HuH-7 (cell line): ENCODE results near the gene GHSR.

Experiments
- DNase-seq: peaks from one replicate; pipeline ENCODE4 v3.0.0; 2011; ENCODE audit warnings: low spot score

GHSR gene

DNA sequence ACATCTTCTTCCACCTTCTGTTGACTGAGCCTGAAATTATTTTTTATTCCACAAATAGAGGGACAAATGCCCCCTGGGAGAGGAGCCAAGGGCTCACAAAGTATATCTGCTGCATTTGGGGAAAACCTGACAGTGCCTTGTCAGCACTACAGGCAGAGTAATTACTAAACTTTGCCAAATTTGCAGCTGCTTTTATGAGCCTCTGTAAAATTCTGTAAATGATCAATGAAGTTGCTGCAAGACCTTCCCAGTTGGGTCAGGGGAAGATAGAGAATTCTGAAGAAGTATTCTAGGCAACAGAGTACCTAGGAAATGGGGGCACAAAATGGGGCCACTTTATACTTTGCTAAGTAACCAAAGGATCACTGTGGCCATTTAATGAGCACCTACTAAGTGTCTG, 10.5 kb downstream of the GHSR start:
- peak; percentile 45 for DNase-seq

DNA sequence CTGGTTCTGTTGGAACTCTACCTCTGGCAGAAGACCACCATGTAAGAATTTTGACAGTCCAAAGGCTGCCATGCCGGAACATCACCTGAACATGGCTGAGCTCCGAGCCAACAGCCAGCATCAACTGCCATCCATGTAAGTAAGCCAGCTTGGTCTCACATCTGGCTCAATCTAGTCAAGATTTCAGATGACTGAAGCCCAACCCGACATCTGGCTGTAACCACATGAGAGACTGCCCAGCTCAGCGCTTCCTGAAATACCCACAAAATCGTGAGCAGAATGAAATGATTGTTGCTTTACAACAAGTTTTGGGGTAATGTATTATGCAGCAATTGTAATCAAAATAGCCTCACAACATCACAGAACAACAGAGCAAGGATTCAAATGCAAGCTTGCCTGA, 32.9 kb downstream of the GHSR start:
- DNase-seq = no peak

DNA sequence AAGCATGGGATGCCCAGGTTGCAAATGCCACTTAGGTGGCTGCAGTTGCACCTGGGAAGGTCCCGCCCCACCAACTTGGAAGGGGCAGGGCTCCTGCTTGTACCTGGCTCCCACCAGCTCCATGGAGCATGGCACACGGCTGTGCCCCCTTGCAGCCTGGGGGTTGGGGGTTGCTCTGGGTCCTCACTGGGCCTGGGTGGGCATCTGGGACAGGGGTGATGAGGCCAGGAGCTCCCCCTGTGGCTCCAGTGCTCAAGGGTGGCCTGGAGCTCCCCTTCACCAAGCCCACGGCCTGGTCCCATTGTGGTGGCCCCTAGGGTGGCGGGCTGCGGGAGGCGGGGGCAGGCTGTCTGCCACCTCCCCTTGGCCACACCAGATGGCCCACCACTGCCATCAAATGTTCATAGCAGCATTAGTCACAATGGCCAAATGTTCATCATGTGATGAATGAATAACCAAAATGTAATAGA, 36.7 kb downstream of the GHSR start:
- no peak for DNase-seq

DNA sequence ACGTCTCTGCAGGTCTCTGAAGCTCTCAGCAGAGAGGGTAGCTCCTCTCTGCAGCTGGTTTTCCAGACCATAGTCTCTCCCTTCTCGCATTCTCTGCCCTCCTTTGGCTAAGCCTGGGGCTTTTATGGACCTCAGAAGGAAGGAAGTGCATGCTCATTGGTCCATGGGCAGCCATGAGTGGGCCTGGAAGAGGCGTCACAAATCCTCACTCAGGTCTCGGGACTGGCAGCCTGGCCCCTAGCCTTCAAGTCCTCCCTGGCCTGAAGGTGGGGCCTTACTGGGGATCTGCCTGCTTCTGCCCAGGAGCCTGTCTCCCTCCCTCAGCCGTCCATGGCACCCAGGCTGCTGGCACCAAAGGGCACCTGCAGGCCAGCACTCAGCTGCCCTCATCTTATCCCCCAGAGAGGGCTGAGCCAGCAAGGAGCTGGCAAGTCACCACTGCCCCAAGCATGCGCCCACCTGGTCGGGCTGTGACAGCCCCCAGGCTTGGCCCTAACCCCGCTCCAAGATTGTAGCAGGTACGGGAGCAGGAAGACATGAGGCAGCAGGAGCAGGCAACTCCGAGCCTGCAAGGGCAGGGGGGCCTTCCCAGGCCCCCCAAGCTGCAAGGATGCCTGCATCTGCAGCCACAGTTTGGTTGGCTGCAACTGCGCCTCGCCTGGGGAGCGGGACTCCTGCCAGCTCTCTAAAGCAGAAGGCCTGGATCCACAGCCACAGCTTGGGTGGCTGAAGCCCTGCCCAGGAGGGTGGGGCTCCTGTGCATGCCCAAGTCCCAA, 37.4 kb downstream of the GHSR start:
- DNase-seq = no peak

DNA sequence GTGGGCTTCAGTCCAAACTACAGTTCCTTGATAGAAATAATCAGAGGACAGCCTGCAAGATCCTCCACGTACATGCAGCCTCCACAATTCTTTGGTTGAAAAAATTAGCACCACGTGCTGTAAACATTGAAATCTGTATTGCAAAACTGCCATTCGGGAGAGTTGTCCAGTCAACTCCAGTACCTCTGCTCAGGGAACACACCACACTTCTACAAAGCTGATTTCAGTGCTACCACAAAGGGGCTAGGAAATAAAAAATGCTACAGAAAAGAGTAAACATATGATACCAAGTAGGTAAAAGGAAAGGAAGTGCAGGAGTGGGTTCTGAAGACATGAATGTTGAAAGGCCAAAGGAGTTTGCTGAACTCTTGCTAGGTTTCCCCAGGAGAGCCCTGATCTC, 40.4 kb downstream of the GHSR start:
- no peak for DNase-seq

DNA sequence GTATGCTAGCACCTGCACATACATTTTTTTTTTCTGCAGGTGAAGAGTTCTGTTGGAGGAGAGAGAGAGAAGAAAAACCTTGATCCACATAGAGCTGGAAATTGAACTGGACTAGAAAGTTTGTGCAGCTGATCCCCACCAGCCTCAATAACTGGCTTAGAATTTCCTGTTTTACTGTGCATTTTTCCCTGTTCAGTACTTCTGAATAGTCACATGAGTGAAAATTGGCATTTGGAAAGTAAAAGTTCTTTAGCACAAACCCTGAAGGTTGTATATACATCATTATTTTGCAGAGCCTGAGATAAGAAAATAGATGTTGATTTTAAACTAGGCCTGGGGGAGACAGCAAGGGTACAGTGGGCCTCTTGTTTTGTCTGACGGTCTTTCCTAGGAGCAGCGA, 42.3 kb downstream of the GHSR start:
- no peak for DNase-seq

DNA sequence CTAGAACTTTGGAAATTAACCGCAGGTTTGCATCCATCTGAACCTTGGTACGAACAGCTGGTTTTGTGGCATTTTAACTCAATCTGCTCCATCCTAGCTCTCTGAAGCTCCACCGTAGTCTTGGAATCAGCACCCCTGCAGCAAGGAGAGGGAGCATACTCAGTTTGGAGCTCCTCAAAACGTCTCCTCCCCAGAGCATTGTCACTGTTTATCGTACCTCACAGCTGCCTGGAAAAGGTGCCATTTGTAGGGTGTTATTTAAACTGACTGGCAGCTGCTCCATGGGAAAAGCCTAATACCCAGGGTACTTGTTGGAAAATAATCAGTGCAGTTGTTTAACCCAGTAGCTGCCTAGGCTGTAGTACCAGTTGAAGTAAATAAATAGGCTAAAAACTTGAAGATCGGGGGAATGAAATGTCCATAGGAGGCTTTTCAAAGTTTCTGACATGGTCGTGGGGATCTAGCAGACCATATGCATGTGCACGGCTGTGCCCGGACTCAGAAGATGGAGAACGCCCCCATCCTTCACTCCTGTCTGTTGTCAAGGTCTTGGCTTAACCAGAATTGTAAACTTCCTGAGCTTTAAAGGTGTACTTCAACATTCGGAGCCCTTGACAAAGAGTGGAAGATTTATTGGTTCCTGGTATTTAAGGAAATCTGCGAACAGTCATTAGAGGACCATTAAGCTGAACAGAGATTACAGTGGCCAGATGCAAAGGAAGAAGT, 43.9 kb downstream of the GHSR start:
- no peak for DNase-seq

DNA sequence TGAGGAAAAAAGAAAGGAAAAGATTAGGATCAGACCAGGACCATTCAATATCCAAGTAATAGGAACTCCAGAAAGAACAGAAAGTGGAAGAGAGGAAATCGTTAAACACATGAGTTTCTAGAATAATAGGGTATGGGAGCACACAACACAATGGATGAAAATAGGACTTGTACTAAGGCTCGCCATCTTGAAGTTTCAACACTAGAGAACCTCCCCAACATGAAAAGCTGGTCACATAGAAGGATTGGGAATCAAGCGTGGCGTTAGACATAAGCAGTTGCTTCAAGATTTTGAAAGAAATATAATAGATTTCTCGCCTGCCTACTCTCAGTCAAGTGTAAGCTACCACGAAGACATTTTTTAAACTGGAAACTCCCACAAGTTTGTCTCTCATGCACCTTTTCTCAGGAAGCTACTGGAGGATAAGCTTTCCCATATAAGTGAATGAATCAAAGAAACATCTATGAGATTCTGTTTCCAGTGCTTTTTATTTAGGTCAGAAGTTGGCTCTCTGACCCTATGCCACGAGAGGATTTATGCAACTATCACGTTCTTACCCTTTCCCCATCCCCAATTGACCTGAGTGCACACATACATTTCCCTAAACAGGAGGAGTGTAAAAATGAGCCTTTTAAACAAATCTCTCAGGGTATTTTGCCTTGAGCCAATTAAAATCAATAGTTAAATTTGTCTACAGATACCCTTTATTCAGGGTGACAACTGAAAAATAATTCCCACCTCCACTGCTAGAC, 45.2 kb downstream of the GHSR start:
- DNase-seq = no peak

DNA sequence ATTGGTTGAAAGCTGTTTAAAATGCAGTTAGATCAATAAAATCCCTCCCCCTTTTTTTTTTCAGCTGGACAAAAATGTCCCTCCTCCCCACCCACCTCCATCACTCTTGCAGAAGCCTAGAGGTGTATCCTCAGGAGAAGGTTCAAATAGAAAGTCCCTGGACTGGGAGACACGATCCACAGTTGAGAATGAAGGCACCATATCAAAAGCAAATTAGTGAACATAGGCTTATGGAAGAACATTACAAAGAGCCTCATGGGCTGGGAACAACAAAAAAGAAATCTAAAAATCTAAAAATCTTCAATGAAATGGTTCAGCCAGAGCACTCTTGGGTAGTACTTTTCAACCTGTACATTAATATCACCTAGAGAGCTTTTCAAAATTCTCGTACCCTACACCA, 46.2 kb downstream of the GHSR start:
- no peak for DNase-seq

DNA sequence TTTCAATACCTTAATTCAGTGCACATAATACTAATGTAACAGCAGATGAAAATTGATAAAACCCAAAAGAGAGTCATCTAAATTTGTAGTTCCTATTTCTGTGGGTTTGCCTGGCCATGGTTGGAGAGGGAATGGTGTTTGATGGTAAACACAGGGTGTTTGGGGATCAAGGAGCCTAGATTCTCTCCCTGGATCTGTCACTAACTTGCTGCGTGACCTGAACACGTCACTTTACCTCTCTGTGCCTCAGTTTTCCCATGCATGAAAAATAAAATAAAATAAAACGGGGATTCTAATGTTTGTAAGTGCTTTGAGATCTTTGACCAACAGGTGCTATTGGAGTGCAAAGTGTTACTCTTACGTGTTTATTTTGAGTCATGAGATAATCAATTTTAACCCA, 49.8 kb downstream of the GHSR start:
- DNase-seq = no peak

DNA sequence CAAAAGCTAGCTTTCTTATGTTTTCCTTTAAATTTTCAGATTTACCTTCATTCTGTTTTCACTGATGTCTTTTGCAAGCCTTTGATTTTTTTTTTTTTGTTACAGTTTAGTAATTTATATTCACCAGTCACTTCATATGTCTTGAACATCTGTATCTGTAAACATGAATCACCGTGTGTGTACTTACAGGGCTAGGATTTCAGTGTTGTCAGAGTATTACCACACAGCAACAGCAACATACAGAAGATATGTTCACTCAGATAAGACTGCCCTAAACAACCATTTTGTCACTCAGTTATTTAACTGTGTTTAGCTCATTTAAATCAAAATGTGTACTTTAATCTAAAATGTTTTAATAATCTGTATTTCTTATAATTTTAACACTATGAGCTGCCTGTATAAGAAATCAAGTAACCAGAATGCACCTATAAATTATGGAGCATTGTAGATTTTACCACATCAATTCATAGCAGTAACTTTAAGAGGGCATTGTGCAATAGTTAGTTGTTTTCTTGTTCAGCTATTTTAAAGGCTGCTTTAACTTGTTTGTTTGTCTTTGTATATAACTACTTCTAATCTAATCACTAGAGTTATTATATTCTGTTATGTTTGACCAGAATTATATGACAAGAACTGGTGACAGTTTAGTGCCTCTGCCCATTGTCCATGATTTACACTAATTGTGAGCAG, 50.4 kb downstream of the GHSR start:
- peak; percentile 61 for DNase-seq

DNA sequence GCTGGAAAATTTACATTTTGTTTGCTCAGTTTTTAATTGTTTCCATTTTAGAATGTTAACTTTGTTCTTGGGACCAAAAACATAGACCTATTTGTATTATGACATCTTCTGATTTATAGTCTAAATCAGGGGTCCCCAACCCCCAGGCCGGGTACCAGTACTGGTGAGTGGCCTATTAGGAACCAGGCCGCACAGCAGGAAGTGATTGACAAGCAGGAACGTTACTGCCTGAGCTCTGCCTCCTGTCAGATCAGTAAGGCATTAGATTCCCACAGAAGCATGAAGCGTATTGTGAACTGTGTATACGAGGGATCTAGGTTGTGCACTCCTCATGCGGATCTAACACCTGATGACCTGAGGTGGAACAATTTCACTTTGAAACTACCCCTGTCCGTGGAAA, 51.9 kb downstream of the GHSR start:
- no peak for DNase-seq

DNA sequence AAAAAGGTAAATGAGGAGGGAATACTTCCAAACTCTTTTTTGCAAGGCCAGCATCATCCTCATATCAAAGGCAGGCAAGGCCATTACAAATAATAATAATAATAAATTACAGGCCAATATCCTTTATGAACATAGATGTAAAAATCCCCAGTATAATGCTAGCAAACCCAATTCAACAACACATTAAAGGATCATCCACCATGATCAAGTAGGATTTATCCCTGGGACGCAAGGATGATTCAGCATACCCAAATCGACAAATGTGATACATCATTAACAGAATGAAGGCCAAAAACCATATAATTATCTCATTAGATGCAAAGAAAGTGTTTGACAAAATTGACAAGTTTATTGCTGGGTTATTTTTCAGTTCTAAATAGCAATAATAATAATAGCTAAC, 53.6 kb downstream of the GHSR start:
- no peak for DNase-seq
